Activated gamma-delta T cell (primary cell): ENCODE results near the gene CHST11.

Source experiments
- DNase-seq: peaks from one replicate; lab custom pipeline; 2025; lab: John Stamatoyannopoulos, UW

The CHST11 gene

DNA sequence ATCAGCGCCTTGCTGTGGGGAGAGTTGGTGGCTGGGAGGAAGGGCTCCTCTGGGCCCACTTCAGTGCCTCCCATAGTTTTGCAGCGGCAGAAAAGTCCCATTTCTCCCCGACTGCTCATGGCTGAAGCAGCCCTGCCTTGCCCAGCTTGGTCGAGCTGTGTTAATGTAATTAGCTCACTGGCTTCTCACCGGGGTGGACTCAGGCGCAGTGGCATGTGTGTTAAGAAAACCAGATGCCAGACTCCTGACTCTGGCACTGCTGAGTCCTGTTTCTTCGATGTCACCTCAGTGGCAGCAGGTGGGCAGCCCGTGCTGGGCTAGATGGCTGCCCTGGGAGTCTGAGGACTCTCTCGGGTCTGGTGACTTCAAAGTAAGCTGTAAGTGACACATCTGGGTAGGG is 47.4 kb downstream of the CHST11 start:
- no peak for DNase-seq

DNA sequence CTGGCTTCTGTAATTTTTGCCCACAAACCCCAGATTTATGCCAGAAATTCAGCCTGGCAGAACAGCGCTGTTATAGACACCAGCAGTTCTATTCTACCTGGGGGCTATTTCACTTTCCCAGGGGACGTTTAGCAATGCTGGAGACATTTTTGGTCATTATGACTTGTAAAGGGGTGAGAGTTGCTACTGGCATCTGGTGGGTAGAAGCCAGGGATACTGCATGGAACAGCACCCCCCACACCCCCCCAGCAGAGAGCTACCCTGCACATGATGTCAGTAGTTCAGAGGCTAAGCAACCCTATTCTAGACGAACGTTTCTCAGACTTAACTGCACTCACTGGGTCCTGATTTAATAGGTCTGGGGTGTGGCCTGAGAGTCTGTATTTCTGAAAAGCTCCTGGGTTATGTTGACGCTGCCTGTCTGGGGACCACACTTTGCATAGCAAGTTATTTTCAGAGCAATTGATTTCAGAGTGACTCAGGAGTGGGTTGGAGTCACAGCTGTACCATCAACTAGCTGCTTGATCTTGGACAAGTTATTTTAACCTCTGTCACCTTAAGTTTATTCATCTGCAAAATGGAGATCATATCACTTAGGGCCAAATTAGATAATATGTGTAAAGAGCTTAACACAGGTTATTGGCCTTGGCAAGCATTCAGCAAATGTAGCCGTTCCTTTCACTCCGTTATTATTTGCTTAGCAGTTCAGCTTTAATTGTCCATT is 48.5 kb downstream of the CHST11 start:
- no peak for DNase-seq

GRCh38 chr12:104506676-104507401 is 50.1 kb downstream of the CHST11 start:
- DNase-seq, result no peak

GRCh38 chr12:104507672-104508071 is 50.9 kb downstream of the CHST11 start:
- no peak for DNase-seq

GRCh38 chr12:104508752-104509446 is 52.2 kb downstream of the CHST11 start:
- DNase-seq, result no peak

- no peak for DNase-seq
Observed at GRCh38 chr12:104510145-104510872, 53.6 kb downstream of the CHST11 start.

DNA sequence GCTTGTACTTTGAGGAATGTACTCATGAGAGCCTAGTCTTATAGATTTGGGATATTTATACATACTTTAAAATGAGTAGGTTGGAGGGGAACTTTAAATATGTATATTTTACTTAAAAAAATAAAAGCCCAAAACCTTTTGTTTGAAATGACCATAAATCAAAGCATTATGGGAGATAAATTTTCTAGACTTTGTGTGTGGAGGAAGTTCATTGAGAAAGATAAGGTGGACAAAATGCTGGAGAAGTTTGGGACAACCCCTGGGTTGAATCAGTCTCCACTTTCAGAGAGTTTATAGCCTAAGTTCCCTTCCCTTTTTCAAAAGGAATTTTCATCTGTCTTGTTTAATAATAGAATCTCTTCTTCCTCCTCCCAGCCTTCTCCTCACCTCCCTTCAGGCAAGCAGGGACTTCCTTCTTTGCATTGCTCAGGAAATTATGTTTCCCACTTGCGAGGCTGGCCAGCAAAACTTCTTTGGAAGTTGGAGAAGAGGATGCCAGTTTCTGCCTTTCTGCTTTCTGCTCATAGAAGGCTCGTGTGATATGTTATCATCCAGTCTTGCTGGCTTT is 54.2 kb downstream of the CHST11 start:
- DNase-seq, result no peak

DNA sequence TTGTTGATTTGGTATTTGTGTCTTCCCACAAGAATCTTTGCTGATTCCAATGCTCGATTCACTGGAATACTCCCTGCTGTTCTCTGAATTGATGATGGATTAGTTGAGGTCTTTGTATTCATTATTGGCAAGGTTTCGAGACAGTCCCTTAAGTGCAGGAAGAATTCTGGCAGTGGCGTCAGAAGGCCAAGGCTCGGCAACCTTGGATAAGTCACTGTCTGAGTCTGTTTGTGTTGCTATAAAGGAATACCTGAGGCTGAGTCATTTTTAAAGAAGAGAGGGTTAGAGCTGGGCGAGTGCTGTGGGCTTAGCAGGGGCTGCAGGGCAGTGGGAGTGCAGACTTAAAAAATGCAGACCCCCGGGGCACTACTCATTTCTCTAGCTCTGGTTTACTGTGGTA is 56.9 kb downstream of the CHST11 start:
- no peak for DNase-seq

- DNase-seq, result no peak
Observed at GRCh38 chr12:104514092-104514810, 57.5 kb downstream of the CHST11 start.

DNA sequence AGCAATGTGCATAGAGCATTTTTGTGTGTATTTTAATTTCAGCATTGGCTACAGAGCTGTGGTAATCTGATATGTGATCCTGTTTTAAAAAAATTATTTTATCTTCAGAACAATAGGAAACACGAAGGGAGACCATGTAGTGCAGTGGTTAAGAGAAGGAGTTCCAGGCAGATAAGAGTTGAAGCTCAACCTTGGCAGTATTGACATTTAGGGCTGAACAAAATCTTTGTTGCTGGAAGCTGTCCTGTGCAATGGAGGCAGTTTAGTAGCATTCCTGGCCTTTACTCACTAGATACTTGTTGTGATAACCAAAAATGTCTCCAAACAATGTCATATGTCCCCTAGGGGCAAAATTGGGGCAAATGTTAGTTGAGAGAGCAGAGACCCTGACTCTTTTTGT is 59.2 kb downstream of the CHST11 start:
- DNase-seq, result no peak

GRCh38 chr12:104516821-104517220 is 60.1 kb downstream of the CHST11 start:
- no peak for DNase-seq

DNA sequence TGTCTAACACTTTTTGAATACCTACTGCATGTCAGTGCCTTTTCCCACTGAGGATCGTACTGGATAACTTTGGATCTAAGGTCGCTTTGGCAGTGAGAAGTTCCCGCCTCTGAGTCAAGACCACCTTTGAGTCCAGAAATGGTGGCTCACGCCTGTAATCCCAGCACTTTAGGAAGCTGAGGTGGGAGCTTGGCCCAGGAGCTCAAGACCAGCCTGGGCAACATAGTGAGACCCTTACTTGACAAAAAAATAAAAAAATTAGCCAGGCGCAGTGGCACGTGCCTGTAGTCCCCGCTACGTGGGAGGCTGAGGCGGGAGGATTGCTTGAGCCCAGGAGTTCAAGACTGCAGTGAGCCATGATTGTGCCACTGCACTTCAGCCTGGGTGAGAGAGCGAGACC is 61.1 kb downstream of the CHST11 start:
- no peak for DNase-seq

- no peak for DNase-seq
Observed at GRCh38 chr12:104519190-104520019, 62.7 kb downstream of the CHST11 start.

DNA sequence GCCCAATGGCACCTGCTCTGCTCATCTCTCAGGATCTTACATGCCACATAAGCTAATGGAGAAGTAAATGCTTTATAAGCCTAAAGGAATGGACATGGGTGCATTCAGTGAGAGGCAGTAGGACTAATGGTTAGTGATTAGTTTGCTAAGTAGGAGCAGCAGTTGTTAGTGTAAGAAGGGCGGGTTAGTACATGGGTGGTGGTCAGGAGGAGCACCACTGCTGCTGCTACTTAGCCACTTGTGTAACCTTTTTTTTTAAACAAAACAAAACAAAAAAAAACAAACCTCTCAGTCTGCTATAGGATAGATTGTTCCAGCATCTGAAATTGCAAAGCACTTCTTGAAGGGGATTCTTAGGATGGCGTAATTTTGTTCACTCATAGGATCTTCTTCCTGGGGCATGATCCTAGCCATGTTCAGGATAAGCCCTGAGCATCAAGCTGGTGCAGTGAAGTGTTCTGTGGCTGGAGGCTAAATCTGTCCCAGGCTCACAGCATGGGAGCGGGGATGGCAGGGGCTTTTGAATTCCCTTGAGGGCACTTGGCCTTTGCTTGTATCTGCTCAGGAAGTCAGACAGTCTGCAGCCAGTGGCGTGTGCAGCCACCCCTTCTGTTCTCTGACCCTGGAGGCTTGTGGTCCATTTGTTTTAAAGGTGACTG is 63.6 kb downstream of the CHST11 start:
- DNase-seq, result no peak

GRCh38 chr12:104521731-104522130 is 65.0 kb downstream of the CHST11 start:
- DNase-seq, result no peak

GRCh38 chr12:104522985-104523722 is 66.4 kb downstream of the CHST11 start:
- DNase-seq, result no peak

DNA sequence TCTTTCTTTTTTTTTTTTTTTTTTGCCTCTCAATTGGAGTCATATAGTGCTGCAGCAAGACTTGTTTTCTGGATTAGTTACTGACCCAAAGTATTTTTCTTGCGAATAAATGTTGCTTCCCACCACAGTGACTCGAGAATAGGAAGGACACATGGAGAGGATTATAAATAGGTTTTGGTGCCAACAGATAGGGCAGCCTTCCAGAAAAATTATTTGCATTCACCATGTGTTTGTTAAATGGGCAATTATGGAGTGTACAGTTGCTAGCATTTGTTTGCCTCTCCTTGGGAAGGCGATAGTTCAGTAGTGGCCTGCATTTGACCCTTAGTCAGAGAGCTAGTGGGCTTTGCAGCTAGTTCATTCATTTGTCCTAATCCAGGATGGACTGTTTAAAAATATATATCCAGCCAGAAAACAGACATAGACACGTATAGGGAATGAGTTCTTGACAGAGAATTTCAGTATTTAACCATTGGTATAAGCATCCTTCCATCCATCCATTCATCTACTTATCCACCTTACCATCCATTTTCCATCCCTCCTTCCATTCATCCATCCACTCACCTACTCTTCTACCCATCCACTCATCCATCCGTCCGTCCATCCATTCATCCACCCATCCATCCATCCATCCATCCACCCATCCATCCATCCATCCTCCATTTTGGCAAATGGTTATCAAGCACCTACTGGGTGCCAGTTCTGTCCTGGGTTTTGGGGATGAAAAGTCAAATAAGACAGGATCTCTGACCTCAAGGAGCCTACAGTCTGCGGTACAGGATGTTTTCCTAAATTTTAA is 67.5 kb downstream of the CHST11 start:
- no peak for DNase-seq

DNA sequence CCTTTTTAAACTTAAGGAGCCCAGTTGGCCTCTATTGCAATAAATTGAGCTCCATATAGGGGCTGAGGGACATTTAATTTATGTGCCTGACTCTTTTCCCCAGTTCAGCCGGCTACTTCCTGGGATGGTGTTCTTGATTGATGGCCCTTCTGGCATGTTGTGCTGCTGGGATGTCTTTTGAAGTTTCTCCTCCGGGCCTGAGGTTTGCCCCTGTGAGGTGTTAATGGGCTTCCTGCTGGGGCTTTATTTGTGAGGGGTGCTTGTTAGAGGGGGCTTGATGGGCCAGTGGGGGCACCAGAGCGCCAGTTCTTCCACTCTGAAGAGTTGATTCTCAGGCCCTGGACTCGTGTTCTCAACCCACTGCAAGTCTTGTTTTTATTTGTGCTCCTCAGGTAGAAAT is 69.6 kb downstream of the CHST11 start:
- DNase-seq, result no peak
